Ovary (tissue), 3 donors: ENCODE measurements around the gene C8G.

Experiments
- CTCF ChIP-seq, 3 donors: fragments of 450-650 bp in 2 of 3; fragments of 200-600 bp in 1 of 3; IDR thresholded peaks; one replicate each; pipeline versions ENCODE4 v1.5.1 to v1.8.0; 2016 to 2022; ENCODE audit warnings: antibody characterized with exemption in 3 of 3, mild to moderate bottlenecking in 1 of 3
- EP300 ChIP-seq: sonication (generic); formaldehyde crosslinking; IDR thresholded peaks from one replicate; pipeline ENCODE4 v1.6.1; 2017; ENCODE audit warnings: antibody characterized with exemption
- POLR2A ChIP-seq: fragments of 450-650 bp; IDR thresholded peaks from one replicate; pipeline ENCODE4 v1.6.1; 2017; ENCODE audit warnings: antibody characterized with exemption, mild to moderate bottlenecking, moderate library complexity
- donor health status: DM: no; HTN: no; CAD: no.

GRCh38 chr9:136958473-136958872, 13.4 kb downstream of the C8G start:
- TF ChIP-seq CTCF (IDR thresholded peaks at IDR 0.05) (no peak), EP300 (no peak), POLR2A (no peak)
